ENCODE results near the gene FRMPD4.

DNA sequence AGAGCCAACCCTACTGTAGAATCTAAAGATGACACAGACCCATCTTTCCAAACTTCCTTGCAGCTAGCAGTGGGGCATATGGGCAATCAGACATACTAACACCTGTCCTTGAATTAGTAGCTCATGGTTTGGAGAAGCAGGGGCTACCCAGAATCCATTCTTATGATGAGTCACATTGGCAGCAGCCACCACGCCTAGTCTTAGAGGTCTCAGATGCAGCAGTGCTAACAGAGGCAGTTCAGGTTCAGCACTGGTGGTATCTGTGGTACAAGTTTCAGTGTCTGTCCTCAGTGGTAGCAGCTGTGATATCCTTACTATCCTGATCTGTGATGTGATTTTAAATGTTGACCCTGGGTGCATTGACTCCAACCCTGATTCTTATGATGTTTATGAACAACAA is 68.1 kb downstream of the FRMPD4 start:
- no peak for TF ChIP-seq POLR2A (IDR thresholded peaks at IDR 0.05)
- TF ChIP-seq, protein P1, sequence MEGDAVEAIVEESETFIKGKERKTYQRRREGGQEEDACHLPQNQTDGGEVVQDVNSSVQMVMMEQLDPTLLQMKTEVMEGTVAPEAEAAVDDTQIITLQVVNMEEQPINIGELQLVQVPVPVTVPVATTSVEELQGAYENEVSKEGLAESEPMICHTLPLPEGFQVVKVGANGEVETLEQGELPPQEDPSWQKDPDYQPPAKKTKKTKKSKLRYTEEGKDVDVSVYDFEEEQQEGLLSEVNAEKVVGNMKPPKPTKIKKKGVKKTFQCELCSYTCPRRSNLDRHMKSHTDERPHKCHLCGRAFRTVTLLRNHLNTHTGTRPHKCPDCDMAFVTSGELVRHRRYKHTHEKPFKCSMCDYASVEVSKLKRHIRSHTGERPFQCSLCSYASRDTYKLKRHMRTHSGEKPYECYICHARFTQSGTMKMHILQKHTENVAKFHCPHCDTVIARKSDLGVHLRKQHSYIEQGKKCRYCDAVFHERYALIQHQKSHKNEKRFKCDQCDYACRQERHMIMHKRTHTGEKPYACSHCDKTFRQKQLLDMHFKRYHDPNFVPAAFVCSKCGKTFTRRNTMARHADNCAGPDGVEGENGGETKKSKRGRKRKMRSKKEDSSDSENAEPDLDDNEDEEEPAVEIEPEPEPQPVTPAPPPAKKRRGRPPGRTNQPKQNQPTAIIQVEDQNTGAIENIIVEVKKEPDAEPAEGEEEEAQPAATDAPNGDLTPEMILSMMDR (IDR thresholded peaks at IDR 0.05) = no peak
